HEK293 (cell line): ENCODE data around the gene MACF1.

Experiments
- CTCF ChIA-PET: fragments of 350-600 bp; formaldehyde crosslinking; extraction: SDS; loops from one replicate; lab custom pipeline; 2021; ENCODE audit warnings: antibody characterized with exemption; lab: Yijun Ruan, JAX
- POLR2A ChIA-PET: fragments of 300-600 bp; formaldehyde crosslinking; extraction: SDS; loops from one replicate; lab custom pipeline; 2020; ENCODE audit warnings: antibody characterized with exemption, inconsistent platforms; lab: Yijun Ruan, JAX
- H3K27ac ChIP-seq: fragments of 200-500 bp; sonication (Bioruptor generic); 2 replicates; pipeline ENCODE4 v1.5.1; 2014; ENCODE audit warnings: low read depth, low read length, control low read depth, inconsistent platforms; ENCODE audit errors: extremely low read depth
- H3K36me3 ChIP-seq, 2 experiments: fragments of 200-500 bp in 1 of 2; sonication (Bioruptor generic) in 1 of 2; 1 replicate in 1 of 2; 2 replicates in 1 of 2; pipeline ENCODE4 v1.5.1; 2014 to 2017; ENCODE audit warnings: inconsistent platforms in 2 of 2, low read length in 2 of 2; ENCODE audit not compliant: control insufficient read depth in 2 of 2, insufficient read depth in 1 of 2
- H3K4me1 ChIP-seq: fragments of 200-500 bp; sonication (Bioruptor generic); 2 replicates; pipeline ENCODE4 v1.5.1; 2014; ENCODE audit warnings: mild to moderate bottlenecking, low read length, inconsistent platforms; ENCODE audit not compliant: control insufficient read depth, insufficient read depth
- H3K4me3 ChIP-seq: 2 replicates; pipeline ENCODE4 v1.5.1; 2011; ENCODE audit warnings: low read depth, mild to moderate bottlenecking, control low read depth, low read length, moderate library complexity
- H3K9me3 ChIP-seq: fragments of 200-500 bp; sonication (Bioruptor generic); 2 replicates; pipeline ENCODE4 v1.5.1; 2014; ENCODE audit warnings: low read depth, low read length, inconsistent platforms; ENCODE audit not compliant: control insufficient read depth, insufficient read depth
- GLIS2 ChIP-seq: fragments of 450-650 bp; formaldehyde crosslinking; IDR thresholded peaks from 2 replicates; pipeline ENCODE4 v1.5.1; 2016; ENCODE audit warnings: missing biosample characterization, missing genetic modification characterization
- IKZF3 ChIP-seq: fragments of 450-650 bp; IDR thresholded peaks from 2 replicates; pipeline ENCODE4 v1.5.0; 2018; ENCODE audit warnings: missing biosample characterization, mild to moderate bottlenecking, missing genetic modification characterization, moderate library complexity
- MZF1 ChIP-seq: fragments of 450-650 bp; formaldehyde crosslinking; IDR thresholded peaks from 2 replicates; pipeline ENCODE4 v1.5.1; 2017; ENCODE audit warnings: missing biosample characterization, missing genetic modification characterization, borderline replicate concordance
- PBX3 ChIP-seq: sonication (generic); formaldehyde crosslinking; IDR thresholded peaks from 2 replicates; pipeline ENCODE4 v1.8.1; 2022; ENCODE audit warnings: mild to moderate bottlenecking, moderate library complexity, missing genetic modification reagents
- PRDM1 ChIP-seq: fragments of 450-650 bp; formaldehyde crosslinking; IDR thresholded peaks from 2 replicates; pipeline ENCODE4; 2016; ENCODE audit warnings: missing biosample characterization, missing genetic modification characterization
- SP7 ChIP-seq: fragments of 450-650 bp; formaldehyde crosslinking; IDR thresholded peaks from 2 replicates; pipeline ENCODE4 v1.5.1; 2016; ENCODE audit warnings: missing biosample characterization, missing genetic modification characterization
- TRIM28 ChIP-seq: IDR thresholded peaks from 2 replicates; pipeline ENCODE4 v1.6.1; 2011; ENCODE audit warnings: low read length, control low read depth, borderline replicate concordance
- ZNF133 ChIP-seq: fragments of 450-650 bp; formaldehyde crosslinking; IDR thresholded peaks from 2 replicates; pipeline ENCODE4 v1.5.1; 2016; ENCODE audit warnings: missing biosample characterization, missing genetic modification characterization
- ZNF223 ChIP-seq: fragments of 450-650 bp; formaldehyde crosslinking; IDR thresholded peaks from 2 replicates; pipeline ENCODE4 v1.5.1; 2016; ENCODE audit warnings: missing biosample characterization, missing genetic modification characterization
- ZNF274 ChIP-seq, 2 experiments: fragments of 200-500 bp in 1 of 2; fragments of 450-650 bp in 1 of 2; sonication (Bioruptor generic) in 1 of 2; formaldehyde crosslinking in 1 of 2; IDR thresholded peaks; 2 replicates each; pipeline versions ENCODE4 v1.5.1 to v1.6.1; 2014 to 2016; ENCODE audit warnings: borderline replicate concordance in 1 of 2, inconsistent platforms in 1 of 2, low read length in 1 of 2, missing biosample characterization in 1 of 2, missing genetic modification characterization in 1 of 2
- ZNF302 ChIP-seq: fragments of 450-650 bp; formaldehyde crosslinking; IDR thresholded peaks from 2 replicates; pipeline ENCODE4 v1.5.1; 2016; ENCODE audit warnings: missing biosample characterization, missing genetic modification characterization, low read depth
- ZNF514 ChIP-seq: fragments of 450-650 bp; formaldehyde crosslinking; IDR thresholded peaks from 2 replicates; pipeline ENCODE4 v1.5.1; 2016; ENCODE audit warnings: missing biosample characterization, missing genetic modification characterization
- ZNF529 ChIP-seq: fragments of 450-650 bp; formaldehyde crosslinking; IDR thresholded peaks from 2 replicates; pipeline ENCODE4 v1.5.1; 2017; ENCODE audit warnings: missing genetic modification characterization, missing biosample characterization; ENCODE audit not compliant: insufficient replicate concordance
- ZNF544 ChIP-seq: fragments of 450-650 bp; formaldehyde crosslinking; IDR thresholded peaks from 2 replicates; pipeline ENCODE4 v1.5.0; 2017; ENCODE audit warnings: missing biosample characterization, missing genetic modification characterization
- ZNF548 ChIP-seq: fragments of 450-650 bp; formaldehyde crosslinking; IDR thresholded peaks from 2 replicates; pipeline ENCODE4 v1.5.1; 2016; ENCODE audit warnings: missing biosample characterization, missing genetic modification characterization
- ZNF585B ChIP-seq: fragments of 450-650 bp; formaldehyde crosslinking; IDR thresholded peaks from 2 replicates; pipeline ENCODE4 v1.5.1; 2016; ENCODE audit warnings: missing biosample characterization, missing genetic modification characterization
- ZNF654 ChIP-seq: fragments of 450-650 bp; formaldehyde crosslinking; IDR thresholded peaks from 2 replicates; pipeline ENCODE4 v1.5.1; 2016; ENCODE audit warnings: low read depth, missing biosample characterization, missing genetic modification characterization
- ZNF791 ChIP-seq: fragments of 450-650 bp; formaldehyde crosslinking; IDR thresholded peaks from 2 replicates; pipeline ENCODE4 v1.5.1; 2016; ENCODE audit warnings: missing biosample characterization, missing genetic modification characterization
- ZNF837 ChIP-seq: fragments of 450-650 bp; formaldehyde crosslinking; IDR thresholded peaks from 2 replicates; pipeline ENCODE4 v1.5.1; 2016; ENCODE audit warnings: missing biosample characterization, missing genetic modification characterization
- ZSCAN16 ChIP-seq: fragments of 450-650 bp; formaldehyde crosslinking; IDR thresholded peaks from 2 replicates; pipeline ENCODE4 v1.5.1; 2016; ENCODE audit warnings: missing biosample characterization, missing genetic modification characterization
- TF ChIP-seq, protein P1 (sequence below): fragments of 450-650 bp; formaldehyde crosslinking; IDR thresholded peaks from 2 replicates; pipeline ENCODE4 v1.5.1; 2016; ENCODE audit warnings: missing biosample characterization, missing genetic modification characterization
- TF ChIP-seq, protein P2 (sequence below): fragments of 450-650 bp; formaldehyde crosslinking; IDR thresholded peaks from 2 replicates; pipeline ENCODE4 v1.5.1; 2016; ENCODE audit warnings: missing biosample characterization, missing genetic modification characterization, borderline replicate concordance

Gene MACF1

GRCh38 chr1:39214998-39215873 lies 10.7 kb downstream of the MACF1 start:
- Histone ChIP-seq H3K4me3 (no peak overlapping the region), H3K27ac (no peak overlapping the region)
- POLR2A ChIA-PET, result interaction anchor here (1.0 kb wide), 1 partner anchor 10 kb away, joined by 5 read pairs; the partner anchor contains the start of gene MACF1

GRCh38 chr1:39216771-39217170 lies 12.3 kb downstream of the MACF1 start:
- Histone ChIP-seq H3K36me3 (no peaks in the 10 kb centered on the region), H3K9me3 (no peaks in the 10 kb centered on the region), H3K27ac (no peak overlapping the region), H3K4me1 (peaks cover 5% of the 10 kb centered on the region; the same call in 1 of the 2 replicates), H3K4me3 (no peak overlapping the region)
- CTCF ChIA-PET, result interaction anchor here (0.5 to 6.1 kb wide), 3 partner anchors 24 to 767 kb away, joined by 3 to 42 read pairs (median 3); no protein-coding TSS in a partner anchor
- POLR2A ChIA-PET, result no interaction called here
- TF ChIP-seq ZNF544 (tag by site-specific recombination) (no peak), ZSCAN16 (no peak), ZNF274 (IDR thresholded peaks at IDR 0.05; ENCODE audit: low read length) (no peak), ZNF274 (tag by site-specific recombination; IDR thresholded peaks at IDR 0.05; ENCODE audit: borderline replicate concordance) (no peak), SP7 (tag by site-specific recombination) (no peak)

More at GRCh38 chr1:39214998-39215873, 10.7 kb downstream of the MACF1 start:
- H3K4me1 ChIP-seq, result peaks cover 5% of the 10 kb centered on the region; the same call in 1 of the 2 replicates
- no peaks in the 10 kb centered on the region for H3K36me3 ChIP-seq
- no peaks in the 10 kb centered on the region for H3K9me3 ChIP-seq
- TF ChIP-seq ZNF837 (tag by site-specific recombination) (no peak), IKZF3 (no peak), ZNF654 (tag by site-specific recombination) (no peak), PBX3 (CRISPR knock-in tag) (no peak), TRIM28 (no peak), ZNF791 (tag by site-specific recombination) (no peak), MZF1 (tag by site-specific recombination) (no peak), ZNF548 (tag by site-specific recombination) (no peak), ZNF133 (tag by site-specific recombination) (no peak), ZNF585B (tag by site-specific recombination) (no peak), PRDM1 (tag by site-specific recombination) (no peak), ZNF529 (tag by site-specific recombination) (no peak), ZNF514 (tag by site-specific recombination) (no peak), GLIS2 (tag by site-specific recombination) (no peak), ZNF302 (tag by site-specific recombination) (no peak), ZNF223 (tag by site-specific recombination) (no peak)
- TF ChIP-seq, protein P1, sequence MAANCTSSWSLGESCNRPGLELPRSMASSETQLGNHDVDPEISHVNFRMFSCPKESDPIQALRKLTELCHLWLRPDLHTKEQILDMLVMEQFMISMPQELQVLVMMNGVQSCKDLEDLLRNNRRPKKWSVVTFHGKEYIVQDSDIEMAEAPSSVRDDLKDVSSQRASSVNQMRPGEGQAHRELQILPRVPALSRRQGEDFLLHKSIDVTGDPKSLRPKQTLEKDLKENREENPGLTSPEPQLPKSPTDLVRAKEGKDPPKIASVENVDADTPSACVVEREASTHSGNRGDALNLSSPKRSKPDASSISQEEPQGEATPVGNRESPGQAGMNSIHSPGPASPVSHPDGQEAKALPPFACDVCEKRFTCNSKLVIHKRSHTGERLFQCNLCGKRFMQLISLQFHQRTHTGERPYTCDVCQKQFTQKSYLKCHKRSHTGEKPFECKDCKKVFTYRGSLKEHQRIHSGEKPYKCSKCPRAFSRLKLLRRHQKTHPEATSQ, result no peak
- TF ChIP-seq, protein P2, sequence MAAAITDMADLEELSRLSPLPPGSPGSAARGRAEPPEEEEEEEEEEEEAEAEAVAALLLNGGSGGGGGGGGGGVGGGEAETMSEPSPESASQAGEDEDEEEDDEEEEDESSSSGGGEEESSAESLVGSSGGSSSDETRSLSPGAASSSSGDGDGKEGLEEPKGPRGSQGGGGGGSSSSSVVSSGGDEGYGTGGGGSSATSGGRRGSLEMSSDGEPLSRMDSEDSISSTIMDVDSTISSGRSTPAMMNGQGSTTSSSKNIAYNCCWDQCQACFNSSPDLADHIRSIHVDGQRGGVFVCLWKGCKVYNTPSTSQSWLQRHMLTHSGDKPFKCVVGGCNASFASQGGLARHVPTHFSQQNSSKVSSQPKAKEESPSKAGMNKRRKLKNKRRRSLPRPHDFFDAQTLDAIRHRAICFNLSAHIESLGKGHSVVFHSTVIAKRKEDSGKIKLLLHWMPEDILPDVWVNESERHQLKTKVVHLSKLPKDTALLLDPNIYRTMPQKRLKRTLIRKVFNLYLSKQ (tag by site-specific recombination), result no peak
- TF ChIP-seq, all 188 proteins: peak for 0
- CTCF ChIA-PET, result interaction anchor here (0.6 to 6.1 kb wide), 5 partner anchors 10 to 46 kb away, joined by 3 to 42 read pairs (median 6); partner anchors contain the start of gene MACF1
